IPS-NIHi7 (cell line): ENCODE results near the gene SMIM17.

Experiments
- DNase-seq: peaks from one replicate; pipeline ENCODE4 v3.0.0; 2012; ENCODE audit warnings: mixed read lengths; ENCODE audit errors: extremely low spot score

Gene SMIM17

GRCh38 chr19:56642711-56643459 is at the start of gene SMIM17:
SMIM17 (plus strand) TSS chr19:56643159; CDS start chr19:56645668, 2,509 bp downstream.
- no peak for DNase-seq

- no peak for DNase-seq
Observed at GRCh38 chr19:56594446-56594782, 48.5 kb upstream of the SMIM17 start.

- DNase-seq = peak; percentile 100
Observed at GRCh38 chr19:56594783-56595547, 48.0 kb upstream of the SMIM17 start, which contains the start of gene ZNF71. ZNF71 (plus strand) TSS chr19:56595302; CDS start chr19:56601559, 6,257 bp downstream.

- DNase-seq = no peak
Observed at GRCh38 chr19:56595548-56595899, 47.4 kb upstream of the SMIM17 start.

- no peak for DNase-seq
Observed at GRCh38 chr19:56596676-56597075, 46.3 kb upstream of the SMIM17 start.

- no peak for DNase-seq
Observed at GRCh38 chr19:56597696-56598095, 45.3 kb upstream of the SMIM17 start.

- DNase-seq = no peak
Observed at GRCh38 chr19:56601375-56601774, 41.6 kb upstream of the SMIM17 start.

- no peak for DNase-seq
Observed at GRCh38 chr19:56603829-56604228, 39.1 kb upstream of the SMIM17 start.

GRCh38 chr19:56608274-56608964 is 34.5 kb upstream of the SMIM17 start:
- DNase-seq = no peak

GRCh38 chr19:56611288-56611687 is 31.7 kb upstream of the SMIM17 start:
- no peak for DNase-seq

- no peak for DNase-seq
Observed at GRCh38 chr19:56612737-56613136, 30.2 kb upstream of the SMIM17 start.

GRCh38 chr19:56613639-56614038 is 29.3 kb upstream of the SMIM17 start:
- DNase-seq = no peak

- no peak for DNase-seq
Observed at GRCh38 chr19:56617531-56617930, 25.4 kb upstream of the SMIM17 start.

GRCh38 chr19:56619121-56619520 is 23.8 kb upstream of the SMIM17 start:
- no peak for DNase-seq

GRCh38 chr19:56622374-56622773 is 20.6 kb upstream of the SMIM17 start:
- no peak for DNase-seq

- no peak for DNase-seq
Observed at GRCh38 chr19:56623006-56623405, 20.0 kb upstream of the SMIM17 start.

GRCh38 chr19:56625708-56626107 is 17.3 kb upstream of the SMIM17 start:
- no peak for DNase-seq

GRCh38 chr19:56633021-56633420 is 9.9 kb upstream of the SMIM17 start:
- DNase-seq = no peak

GRCh38 chr19:56637976-56638555 is 4.9 kb upstream of the SMIM17 start:
- DNase-seq = peak; percentile 93

GRCh38 chr19:56639217-56639616 is 3.7 kb upstream of the SMIM17 start:
- peak; percentile 18 for DNase-seq

GRCh38 chr19:56643460-56643955 is 549 bp downstream of the SMIM17 start:
- no peak for DNase-seq

GRCh38 chr19:56654151-56654550 is 11.2 kb downstream of the SMIM17 start:
- DNase-seq = no peak
